Stimulated activated CD8-positive, alpha-beta memory T cell treated with anti-CD3 and anti-CD28 coated beads, Interleukin-7, amount 100 ng/mL, for 24 hours (primary cell): Measurements from ENCODE around the gene CKLF.

ENCODE experiments used
- DNase-seq: peaks from one replicate; pipeline ENCODE4 v3.0.0-alpha.2; 2020; ENCODE audit warnings: low read depth

Gene CKLF

DNA sequence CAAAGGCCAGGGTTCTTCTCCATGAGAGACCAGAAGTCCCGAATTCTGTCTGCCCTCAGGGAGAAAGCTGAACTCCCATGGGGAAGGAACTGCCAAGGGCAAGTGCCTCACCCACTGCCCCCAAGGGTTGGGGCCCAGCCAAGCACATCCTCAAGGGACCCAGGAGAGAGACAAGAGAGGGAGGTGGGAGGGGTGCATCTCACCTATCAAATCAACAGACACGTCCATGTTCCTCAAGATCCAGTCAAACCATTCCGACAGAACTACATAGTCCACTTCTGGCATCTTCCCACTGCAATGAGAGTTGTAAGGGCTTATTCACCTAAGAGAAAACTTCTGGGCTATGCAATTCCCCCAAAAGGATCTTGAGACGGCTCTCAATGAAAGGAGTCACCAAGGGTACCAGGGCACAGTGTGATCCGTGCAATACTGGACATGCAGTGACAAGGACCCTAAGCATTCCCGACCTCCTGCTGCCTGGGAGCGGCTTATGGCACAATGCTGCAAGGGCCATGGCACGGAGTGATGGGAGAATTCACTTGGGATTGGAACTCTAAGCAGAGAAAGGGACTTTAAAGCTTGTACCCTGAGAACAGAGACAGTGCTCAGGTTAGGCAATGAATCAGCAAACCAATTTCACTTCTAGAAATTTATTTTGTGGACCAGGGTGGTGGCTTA, 34.7 kb upstream of the CKLF start:
- no peak for DNase-seq

DNA sequence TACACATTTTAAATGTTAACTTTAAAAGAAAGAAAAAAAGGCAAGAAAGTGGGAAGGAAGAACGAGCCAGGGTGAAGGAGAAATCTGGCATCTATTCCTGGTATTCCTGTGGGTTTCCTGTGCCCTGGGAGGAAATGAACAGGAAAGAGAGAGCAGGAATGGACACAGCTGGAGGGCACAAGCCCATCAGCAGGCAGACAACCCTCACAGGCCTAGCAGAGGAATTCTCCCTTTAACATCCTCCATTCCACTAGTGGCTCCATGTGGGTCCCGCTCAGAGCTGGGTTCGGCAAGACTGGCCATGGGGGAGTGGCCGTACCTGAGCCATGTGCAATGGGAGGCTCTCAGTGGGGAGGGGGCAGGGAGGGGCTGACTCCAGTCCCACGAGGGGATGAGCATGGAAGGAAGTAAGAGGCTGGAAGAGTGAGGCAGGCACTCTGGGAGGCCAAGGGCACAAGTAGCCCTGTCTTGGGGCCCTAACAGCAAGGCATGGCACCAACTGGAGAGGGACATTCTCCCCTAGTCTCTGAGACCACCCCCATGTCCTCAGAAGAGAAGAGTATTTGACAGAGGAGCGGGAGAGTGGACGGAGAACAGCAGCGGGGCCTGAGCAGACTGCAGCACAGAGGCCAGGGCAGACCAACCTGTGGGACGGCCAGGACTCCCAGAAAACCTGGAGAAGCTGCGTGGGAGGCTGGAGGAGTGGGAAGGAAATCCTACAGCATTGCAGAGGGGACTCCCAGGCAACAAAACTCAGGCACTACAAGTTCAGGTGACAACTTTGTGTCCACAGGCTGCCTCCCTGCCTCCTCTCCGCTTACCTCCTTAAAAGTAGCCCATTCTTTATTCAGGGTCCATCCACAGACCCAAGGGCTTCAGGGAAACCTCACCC, 32.6 kb upstream of the CKLF start:
- no peak for DNase-seq

DNA sequence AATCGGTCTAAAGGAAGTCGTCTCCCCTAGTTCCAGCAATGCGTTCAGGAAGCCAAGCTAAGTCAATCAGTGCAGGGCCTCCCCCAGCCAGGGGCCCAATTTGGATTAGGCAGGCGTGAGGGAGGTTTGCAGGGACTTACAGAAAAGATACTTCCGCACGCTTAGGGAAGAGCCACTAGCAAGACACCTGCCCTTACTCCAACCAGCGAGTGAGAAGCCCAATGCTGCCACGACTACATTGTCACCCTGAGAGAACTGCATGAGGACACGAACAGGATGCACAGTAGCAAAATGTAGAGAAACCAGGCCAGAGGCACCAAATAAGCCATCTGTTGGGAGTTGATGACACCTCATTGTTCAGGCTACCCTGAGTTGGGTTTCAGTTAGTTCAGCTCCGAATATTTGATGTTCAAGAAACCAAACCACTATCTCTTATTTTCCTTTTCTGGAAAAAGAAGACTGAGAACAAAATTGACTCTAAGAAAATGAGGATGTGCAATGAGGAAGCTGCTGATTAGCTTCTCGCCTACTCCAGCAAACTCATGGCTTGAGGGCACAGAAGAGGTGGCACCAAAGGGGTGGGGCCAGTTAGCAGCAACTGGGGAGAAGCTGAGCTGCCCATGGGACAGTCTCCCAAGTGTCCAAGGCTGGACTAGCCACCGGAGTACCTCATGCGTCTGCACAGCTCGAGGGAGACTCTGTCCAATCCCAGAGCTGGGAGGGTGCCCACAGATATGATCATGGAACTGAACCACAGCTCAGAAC, 31.8 kb upstream of the CKLF start:
- no peak for DNase-seq

DNA sequence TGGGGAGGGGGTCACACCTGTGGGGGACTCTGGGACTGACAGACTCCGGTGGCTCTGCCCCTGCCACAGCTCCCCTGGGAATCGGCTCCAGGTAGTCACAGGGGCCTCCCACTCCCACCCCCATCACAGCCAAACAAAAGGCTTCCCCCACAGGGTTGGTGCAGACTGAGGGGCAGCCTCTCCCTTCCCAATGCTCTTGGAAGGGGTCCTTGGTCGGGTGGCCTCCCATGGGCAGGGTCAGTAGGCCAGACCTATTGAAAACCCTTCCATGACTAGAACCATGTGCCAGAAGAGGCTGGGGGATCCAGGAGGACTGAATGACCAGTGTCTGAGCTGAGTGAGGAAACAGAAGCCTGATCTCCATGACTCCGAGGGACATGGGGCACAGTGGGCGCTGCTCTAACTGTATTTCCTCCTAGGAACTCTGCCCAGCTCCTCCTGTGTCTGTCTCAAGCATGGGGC, 31.1 kb upstream of the CKLF start:
- no peak for DNase-seq

DNA sequence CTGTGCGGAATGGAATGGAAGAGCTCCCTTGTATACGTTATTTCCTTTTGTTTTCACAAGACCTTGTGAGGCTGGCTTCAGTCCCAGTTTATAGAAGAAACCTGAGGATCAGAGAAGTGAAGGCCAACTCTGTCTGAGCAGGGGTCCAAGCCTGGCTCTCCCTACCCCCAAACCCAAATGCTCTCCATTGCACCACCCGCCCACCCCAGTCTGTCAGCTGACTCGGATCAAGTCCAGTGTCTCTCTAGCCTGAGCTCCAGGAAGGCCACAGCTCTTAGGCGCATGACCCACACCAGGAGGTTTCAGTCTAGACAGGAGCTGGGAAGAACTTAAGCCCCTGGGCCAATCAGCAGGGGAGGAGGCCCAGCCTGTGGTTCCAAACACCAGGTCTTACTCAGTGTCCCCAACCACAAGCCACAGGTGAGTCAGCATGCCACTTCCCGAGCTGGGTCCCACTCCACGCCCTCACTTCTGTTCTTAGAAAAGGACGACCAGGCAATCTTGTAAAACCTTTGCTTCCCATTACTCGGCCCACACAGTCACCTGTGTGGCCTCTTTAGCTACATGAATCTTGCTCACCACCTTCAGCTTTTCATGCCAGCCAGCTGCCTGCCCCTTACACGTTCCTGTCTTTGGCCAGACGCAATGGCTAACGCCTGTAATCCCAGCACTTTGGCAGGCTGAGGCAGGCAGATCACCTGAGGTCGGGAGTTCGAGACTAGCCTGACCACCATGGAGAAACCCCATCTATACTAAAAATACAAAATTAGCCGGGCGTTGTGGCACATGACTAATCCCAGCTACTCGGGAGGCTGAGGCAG, 30.2 kb upstream of the CKLF start:
- peak; percentile 88 for DNase-seq

DNA sequence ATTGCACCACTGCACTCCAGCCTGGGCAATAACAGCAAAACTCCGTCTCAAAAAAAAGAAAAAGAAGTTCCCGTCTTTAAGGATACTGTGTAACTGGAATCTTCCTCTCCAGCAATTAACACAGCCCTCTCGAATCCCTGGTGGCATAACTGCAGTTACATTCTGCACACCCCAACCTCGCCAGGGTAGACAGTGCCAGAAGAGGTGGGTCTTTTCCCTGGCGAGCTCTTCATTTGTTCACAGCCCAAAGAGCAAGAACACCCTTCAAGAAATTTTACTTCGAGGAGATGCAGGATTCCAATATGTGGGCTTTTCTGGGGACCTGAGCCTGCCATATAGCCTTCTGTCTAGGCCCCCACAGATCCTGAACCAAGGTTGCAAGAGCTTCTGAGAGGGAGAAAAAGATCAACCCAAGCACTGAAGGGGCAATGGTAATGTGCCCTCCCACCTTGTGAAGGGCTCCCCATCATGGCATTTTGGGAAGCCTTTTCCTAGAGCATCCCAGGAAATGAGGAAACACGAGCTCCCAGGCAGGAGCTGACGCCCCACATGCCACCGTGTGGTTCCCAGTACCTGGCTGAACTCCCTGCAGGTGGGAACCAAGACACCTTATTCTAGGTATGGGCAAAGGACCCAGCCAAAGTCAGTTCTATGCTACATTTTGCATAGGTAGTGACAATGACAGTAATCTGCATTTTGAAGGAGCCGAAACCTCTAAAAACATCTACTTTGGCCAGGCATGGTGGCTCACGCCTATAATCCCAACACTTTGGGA, 29.4 kb upstream of the CKLF start:
- no peak for DNase-seq

DNA sequence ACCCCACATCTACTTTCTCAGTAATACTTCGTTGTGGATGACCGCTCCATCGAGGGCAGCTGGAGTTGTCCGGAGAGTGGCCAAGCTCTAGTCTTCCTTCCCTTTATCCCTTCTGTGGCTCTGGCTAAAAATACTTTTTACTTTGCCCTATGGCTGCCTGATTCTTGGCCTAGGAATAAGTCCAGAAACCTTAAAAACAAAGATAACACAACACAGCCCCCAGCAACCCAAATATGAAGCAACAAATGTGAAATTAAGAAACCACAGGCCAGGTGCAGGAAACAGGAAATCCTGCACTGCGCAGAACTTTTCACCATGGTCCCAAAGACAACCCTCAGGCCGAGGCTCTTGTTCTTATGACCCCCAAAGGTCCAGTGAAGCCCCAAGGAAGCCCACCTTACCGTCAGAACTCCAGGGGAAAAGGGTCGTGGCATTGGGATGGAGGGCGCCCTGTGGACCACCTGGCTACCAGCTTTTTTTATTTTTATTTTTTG, 28.5 kb upstream of the CKLF start:
- DNase-seq: no peak

DNA sequence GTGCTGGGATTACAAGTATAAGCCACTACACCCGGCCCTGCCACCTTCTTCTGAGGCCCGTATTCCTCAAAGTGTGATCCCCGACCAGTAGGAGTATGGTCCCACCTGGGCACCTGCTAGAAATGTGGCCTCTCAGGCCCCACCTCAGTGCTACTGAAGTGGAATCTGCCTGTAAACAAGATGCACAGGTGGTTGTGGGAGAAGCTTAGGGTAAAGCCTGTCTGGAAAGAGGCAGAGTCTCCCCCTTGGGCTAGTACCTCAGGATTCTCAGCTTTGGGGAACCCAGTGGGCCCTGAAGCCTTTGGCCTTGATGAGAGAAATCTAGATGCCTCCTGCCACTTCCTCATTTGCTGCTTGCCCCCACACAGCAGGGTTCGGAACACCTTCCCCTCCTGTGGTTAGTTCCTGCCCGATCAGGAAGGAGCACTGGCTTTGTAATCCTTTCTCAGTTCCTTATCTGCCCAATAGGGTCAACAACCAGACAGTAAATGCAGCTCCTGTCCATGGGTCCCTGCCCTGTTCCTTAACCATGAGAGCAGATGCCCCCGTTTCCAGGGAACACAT, 27.7 kb upstream of the CKLF start:
- DNase-seq: no peak

DNA sequence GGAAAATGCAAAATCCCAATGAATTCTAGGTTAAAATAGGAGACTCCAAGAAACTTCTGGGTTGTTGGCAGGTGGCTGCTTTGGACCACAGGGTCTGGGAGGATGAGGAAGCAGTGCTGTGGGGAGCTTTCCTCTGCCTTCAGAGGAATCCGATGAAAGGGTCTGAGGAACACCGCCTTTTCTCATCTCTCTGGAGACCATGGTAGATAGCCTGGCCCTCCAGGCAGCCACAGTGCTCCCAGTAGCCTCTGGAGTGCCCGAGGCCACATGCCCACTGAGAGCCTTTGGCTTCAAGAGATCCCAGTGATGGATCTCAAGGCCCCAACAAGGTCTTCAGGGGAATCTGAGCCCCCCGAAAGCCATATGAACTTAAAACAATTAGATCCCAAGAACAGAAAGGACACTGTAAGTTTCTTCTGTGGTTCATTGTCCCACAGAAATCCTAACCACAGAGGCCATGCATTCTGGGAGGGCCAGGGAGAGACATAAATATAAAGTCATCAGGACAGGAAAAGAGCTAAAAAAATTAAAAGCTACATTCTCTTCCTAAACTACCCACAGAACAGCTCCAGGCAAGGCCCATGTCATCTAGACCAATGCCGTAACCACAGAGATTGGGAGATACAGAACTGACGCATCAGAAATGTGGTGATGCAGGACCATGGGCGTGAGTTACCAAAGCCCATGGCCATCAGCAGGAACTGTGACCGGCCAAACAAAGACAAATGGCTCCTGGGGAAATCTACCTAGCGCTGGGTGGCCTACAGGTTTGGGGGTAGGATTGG, 26.8 kb upstream of the CKLF start:
- DNase-seq: no peak

DNA sequence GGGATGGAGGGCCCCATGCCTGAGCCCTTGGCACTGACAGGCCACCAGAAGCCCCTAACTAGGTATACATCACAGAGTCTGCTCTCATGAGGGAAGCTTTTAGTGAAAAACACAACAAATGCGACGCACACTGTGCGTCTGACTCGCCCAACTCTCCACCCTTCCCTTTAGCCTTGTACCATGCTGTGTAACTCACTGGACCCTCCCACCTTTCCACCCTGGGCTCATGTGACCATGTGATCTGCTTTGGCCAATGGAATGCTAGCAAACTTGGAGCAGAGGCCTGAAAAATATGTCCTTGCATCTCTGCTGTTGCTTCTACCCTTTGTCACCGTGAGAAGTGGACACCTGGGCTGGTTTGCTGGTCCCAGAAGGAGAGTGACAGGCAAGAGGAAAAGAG, 24.1 kb upstream of the CKLF start:
- no peak for DNase-seq

DNA sequence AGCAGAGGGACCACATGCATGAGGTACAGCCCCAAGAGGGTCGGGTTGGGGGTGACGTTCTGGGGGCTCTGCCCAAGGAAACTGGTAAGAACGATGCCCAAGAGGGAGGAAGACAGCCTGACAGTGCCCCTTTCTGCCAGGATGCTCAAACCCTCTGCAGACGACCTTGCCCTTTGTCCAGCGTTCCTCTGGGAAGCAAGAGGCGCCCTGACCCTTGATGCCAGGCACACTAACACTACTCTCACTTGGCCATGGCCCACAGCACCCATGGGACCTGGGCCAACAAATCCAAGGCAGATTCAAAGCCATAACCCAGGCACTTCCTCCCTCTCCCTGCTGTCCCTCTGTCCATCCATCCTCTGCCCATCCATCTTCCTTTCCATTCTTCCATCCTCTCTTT, 22.9 kb upstream of the CKLF start:
- DNase-seq: no peak

DNA sequence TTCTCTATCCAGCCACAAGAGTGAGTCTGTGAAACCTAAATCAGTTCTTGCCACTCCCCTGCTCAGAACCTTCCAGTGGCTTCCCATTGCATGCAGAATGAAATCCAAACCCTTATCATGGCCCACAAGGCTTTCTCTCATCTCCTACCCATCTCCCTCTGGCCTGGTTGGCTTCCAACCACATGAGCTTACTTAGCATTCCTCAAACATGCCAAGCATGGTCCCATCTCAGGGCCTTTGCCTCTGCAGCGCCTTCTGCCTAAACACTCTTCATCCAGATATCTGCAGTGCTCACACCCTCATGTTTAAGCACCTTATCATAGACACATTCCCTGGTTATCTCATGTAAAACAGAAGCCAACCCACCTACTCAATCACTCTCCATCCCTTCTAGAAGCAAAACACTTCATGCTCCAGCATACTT, 18.0 kb upstream of the CKLF start:
- no peak for DNase-seq

DNA sequence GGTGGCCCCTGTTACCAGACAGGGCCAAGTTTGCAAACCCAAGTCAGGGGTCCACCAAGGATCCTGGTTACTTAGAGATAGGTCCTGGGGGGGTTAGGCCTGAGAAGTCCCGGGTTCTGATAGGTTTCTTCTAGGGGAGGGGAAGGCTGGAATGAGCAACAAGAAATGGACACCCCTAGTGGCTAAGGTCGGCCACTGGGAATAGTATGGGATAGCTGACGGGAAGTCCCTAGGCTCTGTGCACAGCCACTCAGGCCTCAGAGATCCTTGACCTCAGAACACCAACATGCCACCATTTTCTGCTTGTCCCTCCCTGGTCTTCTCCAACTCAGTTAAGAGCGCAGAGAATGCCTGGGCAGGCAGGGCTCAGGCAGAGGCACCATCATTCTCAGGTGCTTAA, 15.9 kb upstream of the CKLF start:
- no peak for DNase-seq

DNA sequence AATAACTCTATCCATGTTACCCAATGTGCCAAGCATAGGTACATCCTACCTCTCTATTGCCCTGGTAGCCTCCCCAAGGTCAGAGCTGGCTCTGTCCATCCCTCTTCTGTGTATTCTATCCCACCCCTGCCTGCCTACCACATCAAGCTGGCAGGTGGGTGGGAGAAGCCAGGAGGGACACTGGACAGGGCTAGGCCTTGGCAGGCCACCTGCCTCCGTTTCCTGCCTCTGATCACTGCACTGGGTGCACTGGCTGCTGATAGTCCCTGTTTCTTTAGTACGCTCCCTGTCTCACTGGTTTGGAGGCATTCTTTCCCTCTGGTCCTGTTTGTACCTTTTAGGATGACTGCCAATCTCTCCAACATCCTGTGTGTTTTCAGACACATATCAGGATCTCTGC, 15.1 kb upstream of the CKLF start:
- no peak for DNase-seq

DNA sequence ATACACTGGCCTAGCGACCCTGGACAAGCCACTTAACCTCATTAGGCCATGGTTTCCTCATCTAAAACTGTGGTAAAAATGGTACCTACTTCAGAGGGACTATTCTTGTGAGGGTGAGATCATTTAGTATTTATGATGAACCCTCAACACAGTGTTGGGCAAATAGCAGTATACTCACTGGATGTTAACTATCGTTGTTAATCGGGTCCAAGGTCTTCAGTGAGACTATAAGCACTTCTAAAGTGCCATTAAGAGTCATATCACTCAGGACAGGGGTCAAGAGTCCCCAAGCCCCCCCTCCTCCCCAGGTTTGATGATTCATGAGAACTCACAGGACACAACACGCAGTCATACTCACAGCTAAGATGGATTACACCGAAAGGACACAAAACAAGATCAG, 13.5 kb upstream of the CKLF start:
- DNase-seq: no peak

DNA sequence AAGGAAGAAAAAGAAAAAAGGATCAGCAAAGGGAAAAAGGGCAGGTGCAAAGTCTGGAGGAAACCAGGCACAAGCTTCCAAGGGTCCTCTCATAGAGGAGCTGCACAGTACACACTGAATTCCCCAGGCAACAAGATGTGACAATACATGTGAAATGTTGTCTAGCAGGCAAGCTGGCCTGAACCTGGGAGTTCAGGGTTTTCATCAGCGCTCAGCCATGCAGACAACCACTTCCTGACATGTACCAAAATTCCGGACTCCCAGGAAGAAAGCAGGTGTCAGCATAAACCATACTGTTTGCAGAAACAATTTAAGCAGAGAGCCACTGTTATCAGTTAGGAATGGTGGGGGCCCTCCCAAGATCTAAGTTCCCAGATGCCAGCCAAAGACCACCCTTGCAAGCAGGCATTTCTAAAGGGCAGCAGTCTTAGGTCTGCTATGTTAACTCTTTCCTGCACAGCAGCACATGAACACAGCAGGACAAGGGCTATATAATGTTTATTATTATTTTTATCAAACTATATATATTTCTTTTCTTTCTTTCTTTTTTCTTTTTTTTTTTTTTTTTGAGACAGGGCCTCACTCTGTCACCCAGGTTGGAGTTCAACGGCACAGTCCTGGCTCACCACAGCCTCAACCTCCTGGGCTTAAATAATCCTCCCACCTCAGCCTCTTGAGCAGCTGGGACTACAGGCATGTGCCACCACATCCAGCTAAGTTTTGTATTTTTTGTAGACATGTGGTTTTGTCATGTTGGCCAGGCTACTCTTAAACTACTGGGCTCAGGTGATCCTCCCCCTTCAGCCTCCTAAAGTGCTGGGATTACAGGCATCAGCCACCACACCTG, 12.5 kb upstream of the CKLF start:
- no peak for DNase-seq

DNA sequence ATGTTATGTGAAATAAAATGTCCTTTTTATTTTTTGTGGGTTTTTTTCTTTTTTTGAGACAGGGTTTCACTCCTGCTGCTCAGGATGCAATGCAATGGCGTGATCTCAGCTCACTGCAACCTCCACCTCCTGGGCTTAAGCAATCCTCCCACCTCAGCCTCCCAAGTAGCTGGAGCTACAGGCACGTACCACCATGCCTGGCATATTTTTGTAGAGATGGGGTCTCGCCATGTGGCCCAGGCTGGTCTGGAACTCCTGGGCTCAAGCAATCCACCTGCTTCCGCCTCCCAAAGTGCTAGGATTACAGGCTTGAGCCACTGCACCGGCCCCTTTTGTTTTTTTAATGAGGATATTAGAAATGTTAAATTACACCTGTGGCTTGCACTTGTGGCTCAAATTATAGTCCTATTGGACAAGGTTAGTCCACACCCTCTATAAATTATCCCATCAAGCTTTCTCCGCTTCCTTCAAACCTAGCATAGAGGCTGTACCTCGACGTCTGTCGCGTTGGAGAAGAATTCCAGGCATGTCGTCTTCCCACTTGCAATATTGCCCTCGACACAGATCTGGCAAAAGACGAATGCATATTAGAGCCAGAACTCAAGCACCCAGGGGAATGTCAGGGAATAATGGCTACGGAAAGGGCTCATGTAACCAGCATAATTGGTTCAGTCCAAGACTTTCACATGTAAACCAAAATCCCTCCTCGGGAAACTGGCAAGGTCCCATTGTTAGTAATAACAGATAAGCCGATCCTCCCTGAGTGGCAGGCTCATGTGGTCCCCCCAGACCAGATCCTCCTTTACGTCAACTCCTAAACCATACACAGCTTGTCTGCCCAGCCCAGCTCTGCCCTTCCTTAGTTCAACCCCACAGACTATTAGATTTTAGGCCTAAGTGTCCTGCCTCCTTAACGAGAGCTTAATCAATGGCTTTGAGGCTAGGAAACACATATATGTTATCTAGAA, 10.7 kb upstream of the CKLF start:
- DNase-seq: no peak

DNA sequence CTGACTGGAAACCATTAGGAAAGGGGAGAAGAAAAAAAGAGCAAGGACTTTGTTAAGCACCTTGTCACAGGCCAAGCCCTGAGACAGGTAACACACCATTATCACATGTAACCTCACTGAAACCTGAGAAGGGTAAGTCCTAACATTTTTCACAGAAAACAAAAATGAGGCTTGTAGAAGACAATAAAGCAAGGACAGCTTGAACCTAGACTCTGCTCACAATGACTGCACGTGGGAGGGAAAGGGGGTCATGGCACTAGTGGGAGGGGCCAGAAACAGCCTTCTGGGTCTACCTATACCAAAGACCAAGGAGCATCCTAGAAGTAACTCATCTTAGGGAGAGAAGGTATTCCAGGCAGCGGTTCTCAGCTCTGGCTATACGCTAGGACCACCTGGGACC, 10.0 kb upstream of the CKLF start:
- no peak for DNase-seq
